ENCODE measurements around the gene PKD1L1. TPM values are rescaled to one million over a fixed set of nuclear protein-coding genes. Genes with fewer than 3 reads are reported as not detected.

Gene PKD1L1
- total RNA-seq, 1 experiment from 2014 or later = 0.17 TPM

- no peak overlapping the region for H3K27ac Mint-ChIP-seq
- WGBS (ENCODE audit: extremely low coverage, insufficient read length, low lambda C conversion rate) = no CpG with 5 or more reads among the region's 11 CpGs
- H3K4me3 Mint-ChIP-seq = no peak overlapping the region
These were observed 213.8 kb downstream of the PKD1L1 start for GRCh38 chr7:47734287-47734948.

More at GRCh38 chr7:47734287-47734948, 213.8 kb downstream of the PKD1L1 start:
- H3K23me2 ChIP-seq (ENCODE audit: insufficient read length, low read depth, low read length, poor library complexity, severe bottlenecking) = no peaks in the 10 kb centered on the region
- H3K79me2 ChIP-seq (ENCODE audit: insufficient read depth, low read length) = no peaks in the 10 kb centered on the region
- Mint-ChIP-seq H3K27me3 (ENCODE audit: low read depth) (peaks cover 23% of the 10 kb centered on the region), H3K4me1 (peaks cover 18 to 20% of the 10 kb centered on the region in 2 experiments), H3K9me3 (no peaks in the 10 kb centered on the region), H3K36me3 (ENCODE audit: insufficient read depth in 1 of 3, low read depth in 3 of 3) (no peaks in the 10 kb centered on the region)
- no peak overlapping the region for H3K9ac ChIP-seq (ENCODE audit: extremely low read depth, insufficient read length, low read length)
- no peak overlapping the region for H3T11ph ChIP-seq (ENCODE audit: low read length)
- H2AFZ ChIP-seq (ENCODE audit: low read length) = no peak overlapping the region
- H4K5ac ChIP-seq (ENCODE audit: insufficient read length, low read depth, low read length) = no peak overlapping the region
- H3K9me3 ChIP-seq (ENCODE audit: control insufficient read depth, low read depth, low read length) = no peaks in the 10 kb centered on the region
- no peak overlapping the region for H4K8ac ChIP-seq (replicated peaks; ENCODE audit: insufficient read length, low read depth, low read length)
- H3K23ac ChIP-seq (ENCODE audit: insufficient read length, low read depth, low read length) = no peak overlapping the region
- no peak overlapping the region for H2BK20ac ChIP-seq (ENCODE audit: low read depth, low read length, poor library complexity, severe bottlenecking)
- H2AK5ac ChIP-seq (ENCODE audit: insufficient read length, low read length) = no peak overlapping the region
- no peak for TF ChIP-seq CTCF (conservative IDR thresholded peaks at IDR 0.05)
- H3K4me1 ChIP-seq (ENCODE audit: insufficient read depth, low read length) = no peaks in the 10 kb centered on the region; the same call in 1 of the 2 replicates
- H2BK120ac ChIP-seq (ENCODE audit: low read depth, low read length, poor library complexity, severe bottlenecking) = no peak overlapping the region
- H3K27me3 ChIP-seq (ENCODE audit: insufficient read depth, low read length) = no peaks in the 10 kb centered on the region
- no peak overlapping the region for H3K4ac ChIP-seq (ENCODE audit: low read depth, low read length)
- H3K79me1 ChIP-seq (ENCODE audit: insufficient read depth, low read depth, low read length, poor library complexity, severe bottlenecking) = no peaks in the 10 kb centered on the region
- no peak overlapping the region for H4K91ac ChIP-seq (ENCODE audit: insufficient read length, low read depth, low read length)
- H3K27ac ChIP-seq (ENCODE audit: insufficient read length, low read depth, low read length) = no peak overlapping the region
- H2BK12ac ChIP-seq (ENCODE audit: insufficient read length, low read depth, low read length) = no peak overlapping the region
- no peak overlapping the region for H3K14ac ChIP-seq (ENCODE audit: insufficient read depth, low read length)
- H3K18ac ChIP-seq (ENCODE audit: insufficient read length, low read depth, low read length) = no peak overlapping the region
- no peak overlapping the region for H2BK15ac ChIP-seq (ENCODE audit: low read depth, low read length)
- H2BK5ac ChIP-seq (ENCODE audit: insufficient read length, low read length) = no peak overlapping the region
- no peaks in the 10 kb centered on the region for H4K20me1 ChIP-seq (ENCODE audit: control insufficient read depth, insufficient read depth, insufficient read length)
- no peak for DNase-seq
- H3K56ac ChIP-seq (ENCODE audit: insufficient read length, low read depth, low read length) = no peak overlapping the region
- no peak overlapping the region for H3K4me2 ChIP-seq (ENCODE audit: insufficient read depth, insufficient read length, low read length)
